Measurements from ENCODE around the gene TTLL5. TPM values are rescaled to one million over a fixed set of nuclear protein-coding genes. Genes with fewer than 3 reads are reported as not detected.

Gene TTLL5
- polyA plus RNA-seq, 1 experiment: 24.1 TPM

DNA sequence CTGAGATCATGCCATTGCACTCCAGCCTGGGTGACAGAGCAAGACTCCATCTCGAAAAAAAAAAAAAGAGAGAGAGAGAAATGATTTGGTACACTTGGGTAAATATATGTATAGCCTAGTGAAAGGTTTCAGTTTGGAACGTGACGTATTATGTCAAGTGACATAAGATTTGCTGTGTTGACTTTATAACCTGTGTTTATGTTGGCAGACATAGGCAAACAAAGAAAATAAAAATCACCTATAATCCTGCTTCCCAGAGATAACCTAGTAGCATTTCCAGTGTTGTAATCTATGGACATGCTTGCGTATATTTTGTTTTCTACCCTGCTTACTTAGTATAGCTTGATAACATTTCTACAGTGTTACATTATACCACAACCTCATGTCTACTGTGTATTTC, 17.1 kb upstream of the TTLL5 start:
- ChIA-PET CTCF (interaction anchor here (2.9 kb wide), 1 partner anchor 11 kb away, joined by 21 read pairs; no protein-coding TSS in a partner anchor), POLR2A (no interaction called here)
- H3K4me3 ChIP-seq (ENCODE audit: low read depth, low read length): no peak overlapping the region
- H3K27me3 ChIP-seq (ENCODE audit: control insufficient read depth, insufficient read depth, low read length): no peaks in the 10 kb centered on the region
- no peaks in the 10 kb centered on the region for H3K9me3 ChIP-seq (ENCODE audit: control insufficient read depth, insufficient read depth, low read length)
- no peak for DNase-seq (ENCODE audit: low read depth, low spot score)
- TF ChIP-seq, protein P1, sequence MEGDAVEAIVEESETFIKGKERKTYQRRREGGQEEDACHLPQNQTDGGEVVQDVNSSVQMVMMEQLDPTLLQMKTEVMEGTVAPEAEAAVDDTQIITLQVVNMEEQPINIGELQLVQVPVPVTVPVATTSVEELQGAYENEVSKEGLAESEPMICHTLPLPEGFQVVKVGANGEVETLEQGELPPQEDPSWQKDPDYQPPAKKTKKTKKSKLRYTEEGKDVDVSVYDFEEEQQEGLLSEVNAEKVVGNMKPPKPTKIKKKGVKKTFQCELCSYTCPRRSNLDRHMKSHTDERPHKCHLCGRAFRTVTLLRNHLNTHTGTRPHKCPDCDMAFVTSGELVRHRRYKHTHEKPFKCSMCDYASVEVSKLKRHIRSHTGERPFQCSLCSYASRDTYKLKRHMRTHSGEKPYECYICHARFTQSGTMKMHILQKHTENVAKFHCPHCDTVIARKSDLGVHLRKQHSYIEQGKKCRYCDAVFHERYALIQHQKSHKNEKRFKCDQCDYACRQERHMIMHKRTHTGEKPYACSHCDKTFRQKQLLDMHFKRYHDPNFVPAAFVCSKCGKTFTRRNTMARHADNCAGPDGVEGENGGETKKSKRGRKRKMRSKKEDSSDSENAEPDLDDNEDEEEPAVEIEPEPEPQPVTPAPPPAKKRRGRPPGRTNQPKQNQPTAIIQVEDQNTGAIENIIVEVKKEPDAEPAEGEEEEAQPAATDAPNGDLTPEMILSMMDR (IDR thresholded peaks at IDR 0.05; ENCODE audit: low read depth, low read length): no peak
- H3K27ac ChIP-seq (ENCODE audit: low read depth, low read length): no peak overlapping the region

- H3K27ac ChIP-seq (ENCODE audit: low read depth, low read length): no peak overlapping the region
- ChIA-PET POLR2A (no interaction called here), CTCF (interaction anchor here (2.9 to 3.0 kb wide), 2 partner anchors 10 to 68 kb away, joined by 13 to 21 read pairs; no protein-coding TSS in a partner anchor)
- H3K27me3 ChIP-seq (ENCODE audit: control insufficient read depth, insufficient read depth, low read length): no peaks in the 10 kb centered on the region
- TF ChIP-seq, protein P1 (IDR thresholded peaks at IDR 0.05; ENCODE audit: low read depth, low read length): no peak
- no peak overlapping the region for H3K4me3 ChIP-seq (ENCODE audit: low read depth, low read length)
- DNase-seq (ENCODE audit: low read depth, low spot score): no peak
- no peaks in the 10 kb centered on the region for H3K9me3 ChIP-seq (ENCODE audit: control insufficient read depth, insufficient read depth, low read length)
Observed at GRCh38 chr14:75645056-75645455, 16.0 kb upstream of the TTLL5 start.

DNA sequence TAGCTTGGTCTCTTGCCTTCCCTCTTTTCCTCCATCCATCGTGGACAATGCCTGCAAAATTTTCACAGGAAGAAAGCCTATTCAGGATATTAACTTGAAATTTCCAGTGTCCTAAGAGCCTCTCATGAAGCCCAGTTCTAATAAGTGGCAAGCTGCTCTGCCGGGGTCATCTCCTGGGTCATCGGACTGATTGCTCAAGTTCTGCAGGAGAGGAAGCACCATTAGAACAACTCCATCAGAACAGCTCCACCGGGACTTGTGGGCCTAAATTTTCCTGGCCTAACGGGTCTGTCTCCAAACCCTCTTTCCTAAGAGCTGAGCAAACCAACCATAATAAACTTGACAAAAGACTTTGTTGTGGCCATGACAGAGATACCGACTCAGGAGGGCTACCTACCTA, 14.3 kb upstream of the TTLL5 start:
- H3K9me3 ChIP-seq (ENCODE audit: control insufficient read depth, insufficient read depth, low read length): no peaks in the 10 kb centered on the region
- ChIA-PET CTCF (interaction anchor here (0.9 to 3.0 kb wide), 2 partner anchors 10 to 69 kb away, joined by 4 to 13 read pairs; no protein-coding TSS in a partner anchor), POLR2A (no interaction called here)
- H3K27ac ChIP-seq (ENCODE audit: low read depth, low read length): peak overlapping the region; percentile 76
- no peak overlapping the region for H3K4me3 ChIP-seq (ENCODE audit: low read depth, low read length)
- no peak for DNase-seq (ENCODE audit: low read depth, low spot score)
- TF ChIP-seq, protein P1 (IDR thresholded peaks at IDR 0.05; ENCODE audit: low read depth, low read length): no peak
- no peaks in the 10 kb centered on the region for H3K27me3 ChIP-seq (ENCODE audit: control insufficient read depth, insufficient read depth, low read length)

DNA sequence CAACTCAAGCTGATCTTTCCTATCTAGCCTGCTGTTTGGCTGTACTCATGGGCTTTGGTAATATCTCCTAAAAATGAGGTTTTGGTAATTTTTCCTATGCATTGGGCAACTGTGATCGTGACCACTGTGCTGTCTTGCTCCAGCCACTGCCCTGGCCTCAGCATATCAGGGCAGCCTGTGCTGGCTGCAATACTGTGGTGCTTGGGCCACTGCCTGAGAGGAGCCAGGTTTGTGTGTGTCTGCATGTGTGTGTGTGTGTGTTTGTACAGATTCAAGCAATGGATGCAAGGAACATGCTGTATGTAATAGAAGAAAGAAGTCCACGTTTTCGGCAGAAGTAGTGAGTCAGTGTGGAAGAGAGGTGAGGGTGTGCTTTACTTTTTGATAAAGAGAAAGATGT, 13.4 kb upstream of the TTLL5 start:
- POLR2A ChIA-PET: no interaction called here

More for the DNA sequence above, 13.4 kb upstream of the TTLL5 start:
- CTCF ChIA-PET: interaction anchor here (0.9 to 3.0 kb wide), 2 partner anchors 9 to 70 kb away, joined by 4 to 13 read pairs; no protein-coding TSS in a partner anchor
- TF ChIP-seq, protein P1 (IDR thresholded peaks at IDR 0.05; ENCODE audit: low read depth, low read length): no peak
- Histone ChIP-seq H3K4me3 (ENCODE audit: low read depth, low read length) (no peak overlapping the region), H3K9me3 (ENCODE audit: control insufficient read depth, insufficient read depth, low read length) (no peaks in the 10 kb centered on the region), H3K27me3 (ENCODE audit: control insufficient read depth, insufficient read depth, low read length) (no peaks in the 10 kb centered on the region), H3K27ac (ENCODE audit: low read depth, low read length) (no peak overlapping the region)
- DNase-seq (ENCODE audit: low read depth, low spot score): no peak
